Measurements from ENCODE around the gene POLD2. TPM values are rescaled to one million over a fixed set of nuclear protein-coding genes. Genes with fewer than 3 reads are reported as not detected.

The POLD2 gene
- total RNA-seq, 1 experiment from 2014 or later: 154 TPM

- TF ChIP-seq, protein P1, sequence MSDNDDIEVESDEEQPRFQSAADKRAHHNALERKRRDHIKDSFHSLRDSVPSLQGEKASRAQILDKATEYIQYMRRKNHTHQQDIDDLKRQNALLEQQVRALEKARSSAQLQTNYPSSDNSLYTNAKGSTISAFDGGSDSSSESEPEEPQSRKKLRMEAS (CRISPR knock-in tag; IDR thresholded peaks at IDR 0.05): no peak
- no peak for TF ChIP-seq CBFB (CRISPR knock-in tag; IDR thresholded peaks at IDR 0.05; ENCODE audit: low read depth)
These were observed 9.9 kb upstream of the POLD2 start (continued) for GRCh38 chr7:44133295-44133694.

DNA sequence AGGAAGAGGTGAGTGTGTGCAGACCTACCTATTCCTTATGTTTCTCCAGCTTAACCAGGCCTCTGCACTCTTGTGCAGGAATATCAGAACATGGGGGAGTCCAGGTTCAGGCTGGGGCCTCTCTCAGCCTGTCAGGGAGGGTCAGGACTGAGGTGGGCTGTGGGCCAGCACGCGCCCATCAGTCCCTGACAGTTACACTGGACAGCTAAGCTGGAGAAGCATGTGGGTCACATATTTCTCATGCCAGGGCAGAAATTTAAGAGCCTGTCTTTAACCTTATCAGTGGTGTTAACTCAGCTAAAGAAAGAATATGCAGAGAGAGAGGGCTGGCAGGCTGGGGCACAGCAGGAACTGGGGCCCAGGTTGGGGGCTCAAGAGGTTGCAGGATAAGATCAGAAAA is 8.7 kb upstream of the POLD2 start:
- no peak for ATAC-seq
- CTCF ChIA-PET: interaction anchor here (0.8 to 2.7 kb wide), 9 partner anchors 8 to 108 kb away, joined by 3 to 24 read pairs (median 5); partner anchors contain the start of gene POLD2

More for the DNA sequence above, 8.7 kb upstream of the POLD2 start:
- no peak for DNase-seq (ENCODE audit: low spot score)
- no peak overlapping the region for H3K4me3 Mint-ChIP-seq
- H3K9me3 Mint-ChIP-seq: 0 out of 2 replicates have a peak, but pooled peaks cover 6% of the 10 kb centered on the region
- peaks cover 18% of the 10 kb centered on the region for H3K4me1 Mint-ChIP-seq
- POLR2A ChIA-PET: no interaction called here
- no peaks in the 10 kb centered on the region for H3K36me3 Mint-ChIP-seq
- TF ChIP-seq, protein P2, sequence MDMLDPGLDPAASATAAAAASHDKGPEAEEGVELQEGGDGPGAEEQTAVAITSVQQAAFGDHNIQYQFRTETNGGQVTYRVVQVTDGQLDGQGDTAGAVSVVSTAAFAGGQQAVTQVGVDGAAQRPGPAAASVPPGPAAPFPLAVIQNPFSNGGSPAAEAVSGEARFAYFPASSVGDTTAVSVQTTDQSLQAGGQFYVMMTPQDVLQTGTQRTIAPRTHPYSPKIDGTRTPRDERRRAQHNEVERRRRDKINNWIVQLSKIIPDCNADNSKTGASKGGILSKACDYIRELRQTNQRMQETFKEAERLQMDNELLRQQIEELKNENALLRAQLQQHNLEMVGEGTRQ (CRISPR knock-in tag; IDR thresholded peaks at IDR 0.05): no peak
- no peak for TF ChIP-seq AR (CRISPR knock-in tag; IDR thresholded peaks at IDR 0.05)
- no peak for TF ChIP-seq SMAD4 (CRISPR knock-in tag; IDR thresholded peaks at IDR 0.05)
- TF ChIP-seq HMGA2 (CRISPR knock-in tag; IDR thresholded peaks at IDR 0.05): no peak
- TF ChIP-seq NFATC4 (CRISPR knock-in tag; IDR thresholded peaks at IDR 0.05): no peak
- no peak for TF ChIP-seq AFF4 (CRISPR knock-in tag; IDR thresholded peaks at IDR 0.05; ENCODE audit: borderline replicate concordance)
- TF ChIP-seq SMAD3 (CRISPR knock-in tag; IDR thresholded peaks at IDR 0.05; ENCODE audit: borderline replicate concordance): no peak
- TF ChIP-seq ZBTB43 (CRISPR knock-in tag; IDR thresholded peaks at IDR 0.05): no peak
- no peak overlapping the region for H3K27ac Mint-ChIP-seq
- H3K27me3 Mint-ChIP-seq (ENCODE audit: low read depth): peaks cover 41% of the 10 kb centered on the region

Measured in WTC11 (cell line).